HG02798 (cell line): ENCODE measurements around the gene MECR.

ENCODE experiments used
- ATAC-seq: cut with Tn5 transposase; IDR thresholded peaks from one replicate; pipeline ENCODE4 v1.9.1; 2021; ENCODE audit warnings: mild to moderate bottlenecking; ENCODE audit not compliant: unreplicated experiment, poor library complexity

MECR gene

GRCh38 chr1:29256979-29257804, 26.5 kb upstream of the MECR start:
- no peak for ATAC-seq

GRCh38 chr1:29256394-29256793, 25.7 kb upstream of the MECR start:
- no peak for ATAC-seq

GRCh38 chr1:29255134-29255666, 24.5 kb upstream of the MECR start:
- no peak for ATAC-seq

- no peak for ATAC-seq
Measured at GRCh38 chr1:29254346-29254745, 23.6 kb upstream of the MECR start.

GRCh38 chr1:29253180-29253579, 22.4 kb upstream of the MECR start:
- ATAC-seq: no peak

- ATAC-seq: no peak
Measured at GRCh38 chr1:29251164-29252124, 20.7 kb upstream of the MECR start.

GRCh38 chr1:29249951-29250581, 19.3 kb upstream of the MECR start:
- no peak for ATAC-seq

- no peak for ATAC-seq
Measured at GRCh38 chr1:29249170-29249691, 18.5 kb upstream of the MECR start.

- no peak for ATAC-seq
Measured at GRCh38 chr1:29248409-29248808, 17.7 kb upstream of the MECR start.

GRCh38 chr1:29247571-29248273, 17.0 kb upstream of the MECR start:
- no peak for ATAC-seq

GRCh38 chr1:29247044-29247443, 16.3 kb upstream of the MECR start:
- ATAC-seq: no peak

- no peak for ATAC-seq
Measured at GRCh38 chr1:29245876-29246275, 15.1 kb upstream of the MECR start.

GRCh38 chr1:29245261-29245660, 14.5 kb upstream of the MECR start:
- ATAC-seq: no peak

GRCh38 chr1:29243871-29244200, 13.1 kb upstream of the MECR start:
- ATAC-seq: no peak

GRCh38 chr1:29243023-29243870, 12.5 kb upstream of the MECR start:
- ATAC-seq: no peak

- no peak for ATAC-seq
Measured at GRCh38 chr1:29240986-29241385, 10.3 kb upstream of the MECR start.

- ATAC-seq: no peak
Measured at GRCh38 chr1:29240400-29240837, 9.7 kb upstream of the MECR start.

GRCh38 chr1:29239142-29239541, 8.4 kb upstream of the MECR start:
- no peak for ATAC-seq

GRCh38 chr1:29238620-29239002, 7.9 kb upstream of the MECR start:
- no peak for ATAC-seq
